IMR-90 (cell line): Measurements from ENCODE around the gene SEC22A. TPM values are rescaled to one million over a fixed set of nuclear protein-coding genes. Genes with fewer than 3 reads are reported as not detected.
A peak's percentile ranks its signal among the peaks of the same experiment; 100 is the strongest.

Source experiments
- ATAC-seq: fragments of 200-7000 bp; cut with Tn5 transposase; 2 replicates; pipeline ENCODE4 v1.9.1; 2020; ENCODE audit warnings: low read depth, mild to moderate bottlenecking, moderate library complexity
- BruUV-seq: library from RNA; stranded (reverse); fragments of 400-500 nt; replicated peaks from 2 replicates; lab custom pipeline; 2021; lab: Mats Ljungman, UMichigan
- CTCF ChIA-PET: fragments of 300-600 bp; formaldehyde crosslinking; extraction: SDS; loops from one replicate; lab custom pipeline; 2021; ENCODE audit warnings: antibody characterized with exemption; lab: Yijun Ruan, JAX
- POLR2A ChIA-PET: fragments of 300-600 bp; sonication (Branson Sonifier 250); formaldehyde crosslinking; loops from one replicate; lab custom pipeline; 2022; ENCODE audit warnings: antibody characterized with exemption; ENCODE audit not compliant: unreplicated experiment; lab: Charles Lee
- DNase-seq: peaks from one replicate; pipeline ENCODE4 v3.0.0; 2013
- H2AFZ ChIP-seq: replicated peaks from 2 replicates; pipeline ENCODE3; 2013; ENCODE audit warnings: low read length, mild to moderate bottlenecking; ENCODE audit not compliant: poor library complexity
- H2AK5ac ChIP-seq: 2 replicates; pipeline ENCODE4 v1.6.1; 2013; ENCODE audit warnings: low read depth, low read length, inconsistent platforms
- H2AK9ac ChIP-seq: replicated peaks from 2 replicates; pipeline ENCODE3; 2013; ENCODE audit warnings: mild to moderate bottlenecking, low read depth, low read length, moderate library complexity; ENCODE audit not compliant: poor library complexity
- H2BK120ac ChIP-seq: 2 replicates; pipeline ENCODE4 v1.6.1; 2013; ENCODE audit warnings: low read depth, low read length, inconsistent platforms
- H2BK15ac ChIP-seq: 3 replicates; pipeline ENCODE4 v1.6.1; 2013; ENCODE audit warnings: low read depth, low read length, inconsistent platforms
- H2BK20ac ChIP-seq: 2 replicates; pipeline ENCODE4 v1.6.1; 2013; ENCODE audit warnings: low read depth, mild to moderate bottlenecking, inconsistent platforms, low read length, moderate library complexity
- H2BK5ac ChIP-seq: 2 replicates; pipeline ENCODE4 v1.6.1; 2013; ENCODE audit warnings: mild to moderate bottlenecking, low read depth, low read length, inconsistent platforms; ENCODE audit not compliant: poor library complexity, severe bottlenecking
- H3K14ac ChIP-seq: replicated peaks from 2 replicates; pipeline ENCODE4 v1.6.1; 2013; ENCODE audit warnings: low read depth, low read length, inconsistent platforms
- H3K18ac ChIP-seq: 2 replicates; pipeline ENCODE4 v1.6.1; 2013; ENCODE audit warnings: low read depth, low read length, control low read depth
- H3K23ac ChIP-seq: 2 replicates; pipeline ENCODE4 v1.6.1; 2013; ENCODE audit warnings: low read depth, low read length, inconsistent platforms
- H3K27ac ChIP-seq: 2 replicates; pipeline ENCODE4 v1.5.1; 2013; ENCODE audit warnings: mild to moderate bottlenecking, control low read depth, low read length; ENCODE audit not compliant: insufficient read depth
- H3K27me3 ChIP-seq: 2 replicates; pipeline ENCODE4 v1.6.1; 2013; ENCODE audit warnings: low read length; ENCODE audit not compliant: control insufficient read depth, insufficient read depth
- H3K36me3 ChIP-seq: 2 replicates; pipeline ENCODE4 v1.6.1; 2013; ENCODE audit warnings: low read length, mixed read lengths; ENCODE audit not compliant: control insufficient read depth, insufficient read depth
- H3K4ac ChIP-seq: 2 replicates; pipeline ENCODE4 v1.6.1; 2013; ENCODE audit warnings: low read depth, low read length, inconsistent platforms
- H3K4me1 ChIP-seq: 2 replicates; pipeline ENCODE4 v1.6.1; 2013; ENCODE audit warnings: low read length, mixed read lengths; ENCODE audit not compliant: control insufficient read depth, insufficient read depth
- H3K4me2 ChIP-seq: 2 replicates; pipeline ENCODE4 v1.6.1; 2013; ENCODE audit warnings: low read depth, mild to moderate bottlenecking, control low read depth, low read length, moderate library complexity
- H3K4me3 ChIP-seq: 2 replicates; pipeline ENCODE4 v1.5.1; 2013; ENCODE audit warnings: low read depth, mild to moderate bottlenecking, control low read depth, low read length, moderate library complexity; ENCODE audit not compliant: insufficient read depth
- H3K56ac ChIP-seq: 2 replicates; pipeline ENCODE4 v1.6.1; 2013; ENCODE audit warnings: low read length, inconsistent platforms; ENCODE audit not compliant: insufficient read depth; ENCODE audit errors: extremely low read depth
- H3K79me1 ChIP-seq, 2 experiments: 2 replicates each; pipeline ENCODE4 v1.6.1; 2013; ENCODE audit warnings: low read length in 2 of 2, inconsistent platforms in 1 of 2, low read depth in 1 of 2
- H3K9ac ChIP-seq: 2 replicates; pipeline ENCODE4 v1.6.1; 2013; ENCODE audit warnings: low read depth, low read length, control low read depth
- H3K9me1 ChIP-seq: 2 replicates; pipeline ENCODE4 v1.6.1; 2013; ENCODE audit warnings: low read length, inconsistent platforms; ENCODE audit not compliant: insufficient read depth
- H3K9me3 ChIP-seq: 2 replicates; pipeline ENCODE4 v1.6.1; 2013; ENCODE audit warnings: low read length; ENCODE audit not compliant: control insufficient read depth, insufficient read depth
- H4K20me1 ChIP-seq: 2 replicates; pipeline ENCODE4 v1.6.1; 2013; ENCODE audit warnings: low read length, inconsistent platforms; ENCODE audit not compliant: insufficient read depth
- H4K5ac ChIP-seq: 2 replicates; pipeline ENCODE4 v1.6.1; 2013; ENCODE audit warnings: mild to moderate bottlenecking, low read depth, low read length, control low read depth
- H4K8ac ChIP-seq, 2 experiments: 2 replicates each; pipeline ENCODE4 v1.6.1; 2013; ENCODE audit warnings: low read depth in 2 of 2, low read length in 2 of 2, control low read depth in 1 of 2, inconsistent platforms in 1 of 2
- H4K91ac ChIP-seq: 2 replicates; pipeline ENCODE4 v1.6.1; 2013; ENCODE audit warnings: low read depth, low read length, inconsistent platforms; ENCODE audit not compliant: insufficient read depth
- CEBPB ChIP-seq: IDR thresholded peaks from 2 replicates; pipeline ENCODE4 v1.6.1; 2012; ENCODE audit warnings: low read depth, low read length, improper control_type of control experiment
- USF2 ChIP-seq: fragments of 150-350 bp; IDR thresholded peaks from 2 replicates; pipeline ENCODE4 v1.6.1; 2017; ENCODE audit warnings: mild to moderate bottlenecking, antibody characterized with exemption, low read length, low read depth
- dilution Hi-C: fragments of 300-500 bp; cut with HindIII; formaldehyde crosslinking; loops from one replicate; pipeline ENCODE4 v1.14.3; 2018; ENCODE audit warnings: low sequenced_read_pairs; ENCODE audit not compliant: unreplicated experiment
- in situ Hi-C: fragments of 300-500 bp; cut with MboI; formaldehyde crosslinking; loops from 3 replicates; pipeline ENCODE4 v1.14.3; 2019; ENCODE audit warnings: low sequenced_read_pairs, inconsistent platforms, mixed read lengths
- intact Hi-C: fragments of 100-400 bp; cut with micrococcal nuclease; formaldehyde crosslinking; loops from 2 replicates; pipeline ENCODE4 v1.10.0; 2022
- polyA plus RNA-seq, 3 experiments: library from polyadenylated mRNA; depleted of rRNA; stranded (reverse); fragments of >200 nt; gene quantifications; 2 replicates each; pipeline ENCODE4 v1.2.3, GENCODE V29; 2012; ENCODE audit warnings: low replicate concordance in 1 of 3
- total RNA-seq: library from RNA; depleted of rRNA; stranded (reverse); fragments of >200 nt; gene quantifications from 2 replicates; pipeline ENCODE4 v1.2.3, GENCODE V29; 2012

The SEC22A gene
- total and polyA plus RNA-seq, 2 of the 4 experiments (the other 2 are of a cell fraction), result 17.5 to 36.0 TPM

- H2AFZ ChIP-seq, result no peak overlapping the region
- no peak overlapping the region for H2BK20ac ChIP-seq
- H3K4me1 ChIP-seq, result no peaks in the 10 kb centered on the region
- TF ChIP-seq CEBPB, result 0 out of 2 replicates have a peak, but pooled peaks have one; percentile 6
- no peak for TF ChIP-seq USF2
- H4K91ac ChIP-seq, result no peak overlapping the region
- no peak overlapping the region for H3K23ac ChIP-seq
- no peak overlapping the region for H2BK15ac ChIP-seq
- H3K79me1 ChIP-seq, result no peaks in the 10 kb centered on the region
- dilution Hi-C loops (no loop called here), intact Hi-C loops (loop anchor here (5.0 kb wide), 1 partner anchor 231 kb away; the partner anchor contains the start of gene SEMA5B), in situ Hi-C loops (no loop called here)
- ChIA-PET CTCF (interaction anchor here (0.7 to 1.5 kb wide), 3 partner anchors 9 to 62 kb away, joined by 4 to 5 read pairs (median 4); no protein-coding TSS in a partner anchor), POLR2A (no interaction called here)
- H3K18ac ChIP-seq, result no peak overlapping the region
- peak; percentile 54; the same call in 1 of the 2 replicates for ATAC-seq
- H3K4me2 ChIP-seq, result no peak overlapping the region
- no TSS peak for BruUV-seq
- no peak overlapping the region for H3K56ac ChIP-seq
- no peak overlapping the region for H2AK5ac ChIP-seq
- H3K9me3 ChIP-seq, result no peaks in the 10 kb centered on the region
- no peak overlapping the region for H3K27ac ChIP-seq
- H2BK120ac ChIP-seq, result no peak overlapping the region
- peaks cover 3% of the 10 kb centered on the region; the same call in 1 of the 2 replicates for H3K36me3 ChIP-seq
- H3K4me3 ChIP-seq, result no peak overlapping the region
- no peaks in the 10 kb centered on the region; the same call in 1 of the 2 replicates for H4K20me1 ChIP-seq
- H2BK5ac ChIP-seq, result no peak overlapping the region
- H4K5ac ChIP-seq, result no peak overlapping the region
- H3K14ac ChIP-seq, result no peak overlapping the region
- H3K9ac ChIP-seq, result no peak overlapping the region
- H3K4ac ChIP-seq, result no peak overlapping the region
- H4K8ac ChIP-seq, result no peak overlapping the region
- H2AK9ac ChIP-seq, result no peak overlapping the region
- H3K27me3 ChIP-seq, result no peaks in the 10 kb centered on the region
- no peaks in the 10 kb centered on the region for H3K9me1 ChIP-seq
- no peak for DNase-seq
These were observed 56.6 kb downstream of the SEC22A start for GRCh38 chr3:123258359-123258758.
